ENCODE results near the gene TMEM196.
A peak's percentile ranks its signal among the peaks of the same experiment; 100 is the strongest.

The TMEM196 gene

DNA sequence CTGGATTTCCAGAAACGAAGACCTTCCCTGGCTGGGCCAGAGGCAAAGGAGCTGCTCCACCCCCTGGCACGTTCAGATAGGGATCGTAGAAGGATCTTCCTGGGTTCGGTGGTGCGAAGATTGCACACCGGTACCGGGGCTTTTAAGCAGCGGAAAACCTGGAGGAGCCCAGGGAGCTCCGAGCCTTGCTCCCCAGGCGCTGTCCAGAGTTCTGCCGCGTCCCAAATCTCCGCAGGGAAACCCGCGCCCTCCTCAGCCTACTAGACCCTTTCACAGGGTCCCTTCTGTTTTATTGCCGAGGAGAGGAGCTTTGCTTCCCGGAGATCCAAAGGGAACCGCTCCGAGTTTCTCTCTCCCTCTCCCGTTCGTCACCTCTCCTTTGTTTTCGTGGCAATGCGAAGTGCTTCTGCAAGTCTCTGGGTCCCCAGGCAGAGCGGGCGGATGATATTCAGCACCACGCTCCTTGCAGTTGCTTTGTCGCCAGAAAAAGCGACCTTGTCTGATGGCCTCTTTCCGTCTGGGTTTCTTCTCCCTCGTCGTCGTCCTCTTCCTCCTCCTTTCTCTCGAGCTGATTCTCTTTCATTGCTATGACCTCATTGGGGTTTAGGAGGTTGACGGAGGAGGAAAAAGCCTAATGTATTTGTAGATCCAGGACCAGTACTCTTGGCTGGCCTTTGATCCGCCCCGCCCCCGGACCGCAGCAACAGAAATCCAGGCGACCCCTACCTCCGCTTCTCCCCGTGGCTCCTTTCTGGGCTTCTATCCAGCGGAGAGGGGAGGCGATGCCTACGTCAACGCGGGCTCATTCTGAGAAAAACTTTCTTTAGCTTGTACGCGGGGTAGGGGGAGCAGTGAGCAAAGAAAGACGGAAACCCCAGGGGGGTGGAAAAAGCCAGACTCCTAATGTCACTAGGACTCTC lies at the start of gene TMEM196:
TMEM196 (minus strand) TSS at position 777 of the 920 bp plus-strand sequence. CDS start 921 bp downstream, outside the sequence.
- no peak for DNase-seq (ENCODE audit: low read depth)

DNA sequence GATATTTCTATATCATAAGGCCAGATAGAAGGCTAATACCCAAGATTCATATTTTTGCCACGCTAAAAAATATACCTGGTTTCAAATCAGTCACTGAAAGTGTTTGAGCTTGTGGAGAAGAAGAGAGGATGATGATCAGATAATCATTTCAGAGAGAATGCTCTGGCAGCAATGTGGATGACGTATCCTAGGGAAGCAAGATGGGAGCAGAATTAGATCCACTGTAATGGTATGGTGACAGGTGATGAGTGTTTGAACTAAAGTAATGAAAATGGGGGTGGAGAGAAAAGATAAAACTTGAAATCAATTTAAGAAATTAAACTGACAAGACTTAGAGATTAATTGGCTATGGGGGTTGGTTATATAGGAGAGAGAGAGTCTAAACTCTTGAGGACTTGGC lies 42.7 kb upstream of the TMEM196 start:
- no peak for DNase-seq (ENCODE audit: low read depth)

DNA sequence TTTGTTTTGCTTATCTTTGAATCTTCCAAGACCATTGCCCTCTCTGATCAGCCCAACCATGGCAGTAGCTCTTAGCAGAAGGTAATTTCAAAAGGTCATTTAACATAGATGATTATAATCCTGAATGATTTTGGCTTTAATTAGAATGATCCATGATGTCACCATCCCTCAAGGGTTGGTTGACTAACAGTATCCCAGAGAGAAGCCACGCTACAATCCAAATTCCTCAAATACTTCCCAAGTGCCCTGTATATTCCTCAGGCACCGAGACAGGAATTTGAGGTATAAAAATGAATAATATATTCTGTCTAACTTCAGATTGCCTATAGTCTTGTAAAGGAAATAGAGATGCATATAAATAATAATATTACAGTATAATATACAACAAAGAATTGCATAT lies 42.1 kb upstream of the TMEM196 start:
- DNase-seq (ENCODE audit: low read depth) = no peak

DNA sequence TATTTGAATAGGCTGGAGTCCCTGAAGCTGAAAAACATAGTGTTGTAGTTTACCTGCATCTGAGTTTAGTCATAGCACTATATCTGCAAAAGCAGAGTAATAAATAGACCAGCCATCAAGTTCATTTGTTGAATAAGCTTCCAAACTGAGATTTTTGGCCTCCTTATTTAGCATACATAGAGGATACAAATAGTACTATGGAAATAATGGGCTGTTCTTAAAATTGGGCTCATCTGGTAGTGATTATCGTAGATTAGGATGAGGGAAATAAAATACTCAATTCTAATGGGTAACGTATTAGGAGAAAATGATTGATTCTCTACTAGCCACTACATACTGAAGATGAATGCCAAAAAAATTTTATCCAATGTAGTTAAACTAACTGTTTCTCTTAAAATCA lies 41.4 kb upstream of the TMEM196 start:
- DNase-seq (ENCODE audit: low read depth) = no peak

DNA sequence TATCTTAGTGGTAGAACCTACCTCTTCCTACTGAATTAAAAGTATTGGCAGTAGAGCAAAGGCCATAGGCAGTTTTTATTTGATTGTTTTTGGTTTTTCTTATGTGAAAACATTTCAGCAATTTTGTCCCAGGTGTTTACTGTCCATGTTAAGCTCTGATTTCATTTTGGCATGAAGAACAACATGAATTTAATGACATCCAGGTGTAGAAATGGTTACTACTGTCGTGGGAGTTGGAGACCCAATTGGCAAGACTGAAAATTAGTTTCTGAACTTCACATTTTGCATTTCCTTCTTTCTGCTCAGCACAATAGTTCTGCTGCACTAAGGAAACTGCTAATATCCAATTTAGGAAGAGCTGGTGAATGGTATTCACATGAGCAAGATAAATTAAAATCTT lies 38.0 kb upstream of the TMEM196 start:
- no peak for DNase-seq (ENCODE audit: low read depth)

DNA sequence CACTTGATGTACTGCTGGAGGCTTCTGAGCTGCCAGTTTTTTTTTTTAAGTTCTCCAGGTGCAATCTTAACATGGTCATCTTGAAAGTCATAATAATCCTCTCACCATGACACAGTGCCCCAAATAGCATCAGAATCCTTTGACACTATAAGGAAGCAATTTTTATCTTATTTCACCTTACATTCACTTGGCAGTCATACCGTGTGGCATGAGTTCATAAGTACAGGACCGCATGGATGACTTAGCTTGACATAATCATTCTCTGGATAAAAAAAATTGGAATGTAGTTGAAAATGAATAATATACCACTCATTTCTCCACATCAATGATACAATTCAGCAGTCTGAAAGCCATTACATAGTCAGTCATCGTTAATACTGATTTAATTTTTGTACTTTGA lies 25.6 kb upstream of the TMEM196 start:
- DNase-seq (ENCODE audit: low read depth) = no peak

DNA sequence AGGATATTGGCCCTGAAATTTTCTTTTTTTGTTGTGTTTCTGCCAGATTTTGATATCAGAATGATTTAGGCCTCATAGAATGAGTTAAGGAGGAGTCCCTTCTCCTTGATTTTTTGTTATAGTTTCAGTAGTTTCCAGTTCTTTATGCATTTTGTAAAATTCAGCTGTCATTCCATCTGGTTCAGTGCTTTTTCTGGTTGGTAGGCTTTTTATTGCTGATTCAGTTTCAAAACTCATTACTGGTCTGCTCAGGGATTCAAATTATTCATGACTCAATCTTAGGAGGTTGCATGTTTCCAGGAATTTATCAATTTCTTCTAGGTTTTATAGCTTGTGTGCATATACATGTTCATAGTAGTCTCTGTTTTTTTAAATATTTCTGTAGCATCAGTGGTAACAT lies 10.1 kb upstream of the TMEM196 start:
- no peak for DNase-seq (ENCODE audit: low read depth)

DNA sequence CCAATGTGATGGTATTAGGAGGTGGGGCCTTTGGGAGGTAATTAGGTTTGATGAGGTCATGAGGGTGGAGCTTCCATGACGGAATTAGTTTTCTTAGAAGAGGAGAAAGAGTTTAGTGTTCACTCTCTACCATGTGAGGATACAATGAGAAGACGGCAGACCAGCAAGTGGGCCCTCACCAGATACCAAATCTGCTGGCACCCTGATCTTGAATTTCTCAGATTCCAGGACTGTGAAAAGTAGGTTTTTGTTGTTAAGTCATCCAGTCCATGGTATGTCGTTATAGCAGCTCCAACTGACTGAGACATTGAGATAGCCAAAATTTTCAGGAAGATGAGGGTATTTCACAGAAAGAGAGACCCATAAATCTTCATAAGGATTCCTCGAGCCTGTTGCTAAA lies 3.6 kb upstream of the TMEM196 start:
- DNase-seq (ENCODE audit: low read depth) = no peak

DNA sequence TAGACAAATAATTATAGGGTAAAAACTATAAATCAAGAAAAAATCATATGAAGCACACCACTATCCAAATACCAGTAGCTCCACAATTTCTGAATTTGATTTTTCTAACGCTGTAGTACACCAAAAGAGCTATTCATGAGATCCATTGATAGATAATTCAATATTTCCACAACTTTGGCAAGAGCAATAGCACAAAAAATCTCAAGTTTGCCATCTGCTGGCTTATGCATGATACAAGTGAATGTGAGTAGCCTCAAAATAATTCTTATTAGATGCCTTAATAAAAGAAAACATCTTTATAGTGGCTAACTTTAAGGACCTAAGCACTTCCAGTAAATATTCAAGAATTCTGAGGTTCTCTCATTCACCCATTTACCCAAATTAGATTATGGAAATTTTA lies 2.2 kb upstream of the TMEM196 start:
- no peak for DNase-seq (ENCODE audit: low read depth)

DNA sequence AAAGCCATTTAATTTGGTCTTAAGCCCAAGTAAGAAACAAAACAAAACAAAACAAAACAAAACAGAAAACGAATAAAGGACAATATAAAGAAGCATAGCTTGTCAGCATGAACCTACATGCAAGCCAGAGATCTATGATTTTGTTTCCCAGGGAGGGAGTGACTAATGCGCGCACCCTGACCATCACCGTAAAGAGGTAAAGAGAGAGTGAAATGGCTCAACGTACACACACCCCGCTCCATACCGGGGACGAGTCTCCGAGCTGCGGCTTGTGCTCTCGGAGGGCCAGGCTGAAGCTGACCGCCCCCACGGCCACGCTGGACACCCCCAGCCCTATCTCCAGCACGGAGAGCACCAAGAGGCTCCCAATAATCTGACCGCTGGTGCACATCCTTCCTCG lies 1.1 kb downstream of the TMEM196 start:
- DNase-seq (ENCODE audit: low read depth) = no peak

DNA sequence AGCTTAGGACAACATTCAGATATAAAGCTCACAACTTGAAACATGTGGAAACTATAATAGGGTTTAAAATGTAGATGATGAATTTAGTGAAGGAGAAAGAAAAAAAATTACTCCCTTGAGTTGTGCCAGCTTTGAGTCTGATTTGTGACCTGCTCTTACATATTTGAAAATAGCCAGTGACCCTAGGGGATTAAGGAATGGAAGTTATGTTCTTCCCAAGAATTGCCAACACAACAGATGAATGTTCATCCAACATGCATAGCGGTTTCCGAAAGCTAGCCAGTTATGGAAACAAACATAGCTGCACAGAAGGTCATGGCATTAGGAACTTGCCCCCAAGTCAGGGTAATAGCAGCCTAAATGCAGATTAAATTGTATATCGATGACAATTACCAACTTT lies 10.8 kb downstream of the TMEM196 start:
- DNase-seq (ENCODE audit: low read depth) = no peak

DNA sequence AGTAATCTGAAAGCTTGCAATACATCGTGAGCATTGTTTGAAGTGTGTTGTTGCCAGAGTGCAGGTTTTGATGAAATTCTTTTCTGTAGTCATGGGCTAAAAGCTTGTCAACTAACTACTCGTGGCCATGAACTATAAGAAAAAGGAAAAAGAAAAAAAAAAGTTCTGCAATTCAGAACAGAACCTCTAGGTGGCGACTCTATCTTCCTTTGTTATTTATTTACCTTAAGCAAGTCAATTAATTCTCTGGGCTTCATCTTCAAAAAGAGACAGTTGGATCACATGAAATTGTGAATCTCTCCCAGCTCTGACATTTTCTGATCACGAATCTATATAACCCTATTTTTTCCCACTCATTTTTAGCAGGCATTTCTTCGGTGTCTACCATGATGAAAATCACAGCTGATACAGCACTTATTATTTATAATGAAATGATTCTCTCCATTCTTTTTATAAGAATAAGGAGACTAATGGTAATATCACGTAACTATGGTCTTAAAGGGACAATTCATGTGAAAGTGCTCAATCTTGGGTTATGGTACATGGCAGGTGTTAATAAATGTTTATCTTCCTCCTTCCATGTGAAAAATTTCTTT lies 18.8 kb downstream of the TMEM196 start:
- no peak for DNase-seq (ENCODE audit: low read depth)

DNA sequence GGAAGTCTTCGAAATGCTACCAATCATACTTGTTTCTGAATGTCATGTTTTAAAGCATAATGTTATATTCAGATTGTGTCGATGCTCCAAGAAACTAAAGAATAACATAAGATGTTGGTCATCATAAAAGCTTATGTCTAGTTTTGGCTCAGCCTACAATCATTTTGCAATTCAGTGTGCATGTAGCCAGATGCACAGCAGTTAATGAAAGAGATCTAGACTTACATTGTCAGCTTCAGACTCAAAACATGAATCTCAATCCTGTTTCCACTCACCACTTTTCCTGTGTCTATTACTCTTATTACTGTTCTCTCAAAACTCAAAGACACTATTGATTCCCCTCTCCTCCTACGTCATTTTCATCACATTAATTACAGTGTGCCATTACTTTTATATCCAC lies 21.4 kb downstream of the TMEM196 start:
- no peak for DNase-seq (ENCODE audit: low read depth)

DNA sequence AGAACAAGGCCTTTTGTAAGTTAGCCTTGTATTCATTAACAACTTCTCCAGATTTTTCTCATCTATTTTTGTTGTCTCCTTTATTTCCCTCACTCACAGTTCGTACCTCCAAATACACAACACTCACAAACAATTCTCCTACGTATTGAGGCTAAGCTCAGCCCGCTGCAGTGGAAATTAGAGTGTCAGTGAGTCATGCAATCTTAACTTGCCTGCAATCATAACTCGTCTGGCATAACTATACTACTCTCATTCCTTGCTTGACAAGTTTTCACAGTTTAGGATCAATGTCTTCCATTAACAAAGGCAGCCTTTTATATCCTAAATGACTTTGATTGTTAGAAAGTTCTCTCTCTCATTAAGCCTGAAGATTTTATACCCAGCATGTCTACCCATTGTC lies 23.8 kb downstream of the TMEM196 start:
- DNase-seq (ENCODE audit: low read depth) = no peak

DNA sequence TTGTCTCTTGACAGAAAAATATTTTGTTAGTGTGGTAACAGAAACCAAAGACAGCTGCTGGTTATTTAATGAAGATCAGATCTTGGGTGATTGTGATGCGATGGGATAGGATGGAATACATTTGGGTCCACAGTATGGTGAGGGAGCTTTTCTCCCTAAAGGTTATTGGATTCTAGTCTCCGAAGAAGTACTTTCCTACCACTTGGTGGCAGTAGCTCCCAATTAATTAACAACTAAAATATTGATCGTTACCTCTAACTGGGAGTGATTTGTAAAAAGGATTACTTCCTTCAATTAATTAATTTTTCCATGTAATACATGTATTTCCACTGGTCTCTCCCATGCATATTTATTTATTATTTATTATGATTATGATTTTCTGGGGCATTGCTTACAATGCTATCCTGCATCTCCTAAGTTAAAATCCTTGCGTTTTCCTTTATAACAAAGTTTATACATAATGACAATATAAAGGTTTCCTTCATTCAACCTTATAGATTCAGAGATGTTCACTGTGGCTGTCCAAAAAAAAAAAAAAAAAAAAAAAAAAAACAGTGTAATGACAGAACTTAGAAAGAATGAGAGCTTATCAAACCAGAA lies 25.6 kb downstream of the TMEM196 start:
- DNase-seq (ENCODE audit: low read depth) = no peak

DNA sequence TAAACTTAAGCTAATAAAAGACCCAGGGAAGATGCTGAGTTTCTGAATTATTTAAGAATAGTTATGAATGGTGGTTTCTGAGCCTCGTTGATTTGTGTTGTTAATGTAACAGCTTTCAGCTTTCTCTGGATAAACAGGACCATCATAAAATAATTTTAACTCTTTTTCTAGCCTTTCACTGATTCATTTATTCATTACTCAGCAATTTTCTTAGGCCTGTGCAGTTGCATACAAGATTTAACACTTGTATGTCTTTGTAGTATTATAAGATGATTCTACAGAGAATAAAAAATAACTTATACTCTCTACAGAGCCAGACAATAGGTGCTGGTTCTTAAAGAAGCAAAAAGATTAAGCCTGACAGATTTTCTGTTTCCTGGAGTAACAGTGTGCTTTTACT lies 29.3 kb downstream of the TMEM196 start:
- no peak for DNase-seq (ENCODE audit: low read depth)

DNA sequence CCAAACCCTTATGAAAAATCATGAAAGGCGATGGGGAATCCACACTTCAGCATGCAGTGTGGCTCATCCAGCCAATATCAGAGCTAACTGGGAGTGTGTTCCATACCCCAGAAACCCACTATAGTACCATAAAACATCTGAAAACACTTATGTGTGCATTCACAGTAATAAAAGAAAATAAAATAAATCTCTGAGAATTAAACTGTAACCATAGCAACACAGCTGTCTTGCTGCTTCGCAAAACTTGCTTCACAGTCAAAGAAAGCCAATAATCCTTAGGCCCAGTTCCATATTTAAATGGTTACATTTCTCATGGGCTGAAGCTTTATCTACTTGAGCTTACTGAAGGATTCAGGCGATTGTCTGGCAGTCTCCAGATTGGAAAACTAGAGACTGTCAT lies 44.7 kb downstream of the TMEM196 start:
- no peak for DNase-seq (ENCODE audit: low read depth)

DNA sequence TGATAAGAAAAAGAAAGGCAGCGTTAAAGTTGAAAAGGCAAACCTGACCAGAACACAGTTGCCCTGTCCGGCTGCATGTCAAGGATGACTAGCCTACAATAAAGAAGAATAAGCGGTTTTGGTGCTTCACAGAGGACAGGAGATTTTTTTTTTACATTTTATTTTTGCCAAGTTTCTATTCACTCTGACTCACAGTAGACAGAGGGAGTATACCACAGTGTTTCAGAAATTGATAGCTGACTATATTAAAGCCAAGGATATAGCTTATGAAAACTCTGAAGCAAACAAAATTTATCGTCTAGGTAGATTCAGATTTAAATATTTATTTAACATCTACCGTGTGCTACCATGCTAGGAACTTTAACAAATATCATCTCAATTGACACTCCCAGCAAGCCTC lies 47.6 kb downstream of the TMEM196 start:
- DNase-seq (ENCODE audit: low read depth) = no peak

DNA sequence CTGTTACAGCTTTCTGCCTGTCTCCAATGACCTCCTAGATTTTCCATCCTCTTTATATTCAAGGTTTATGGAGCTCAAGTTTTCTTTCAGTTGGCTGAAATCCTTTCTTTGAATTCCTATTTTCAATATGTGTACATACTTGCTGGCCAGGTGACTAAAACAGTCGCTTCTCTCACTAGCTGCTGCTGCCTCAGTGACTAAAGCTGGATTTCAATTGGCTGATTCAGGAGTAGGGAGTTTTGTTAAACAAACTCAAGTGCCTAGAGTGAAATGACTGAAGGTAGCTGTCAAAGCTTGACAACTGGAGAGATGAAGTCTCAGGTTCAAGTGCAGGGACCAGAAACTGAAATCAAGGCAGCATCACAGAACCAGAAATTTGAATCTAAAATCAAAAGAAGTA lies 57.9 kb downstream of the TMEM196 start:
- no peak for DNase-seq (ENCODE audit: low read depth)

DNA sequence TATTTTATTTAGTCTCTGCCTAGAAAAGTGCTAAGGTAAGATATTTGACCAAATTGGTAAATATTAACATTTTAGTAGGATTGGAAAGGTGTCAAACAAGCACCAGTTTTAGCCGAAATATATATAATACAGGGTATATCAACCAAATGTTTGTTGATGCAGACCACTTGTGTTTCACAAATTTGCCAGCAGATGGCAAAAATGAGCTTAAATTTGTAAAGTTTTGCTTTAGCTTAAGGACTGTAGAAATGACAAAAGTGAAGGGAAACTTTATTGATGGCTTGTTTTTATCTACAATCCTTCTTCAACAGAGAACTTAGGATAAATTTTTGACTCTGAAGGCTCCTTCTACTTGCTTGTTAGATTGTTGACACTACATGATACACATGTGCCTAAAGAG lies 59.7 kb downstream of the TMEM196 start:
- no peak for DNase-seq (ENCODE audit: low read depth)

DNA sequence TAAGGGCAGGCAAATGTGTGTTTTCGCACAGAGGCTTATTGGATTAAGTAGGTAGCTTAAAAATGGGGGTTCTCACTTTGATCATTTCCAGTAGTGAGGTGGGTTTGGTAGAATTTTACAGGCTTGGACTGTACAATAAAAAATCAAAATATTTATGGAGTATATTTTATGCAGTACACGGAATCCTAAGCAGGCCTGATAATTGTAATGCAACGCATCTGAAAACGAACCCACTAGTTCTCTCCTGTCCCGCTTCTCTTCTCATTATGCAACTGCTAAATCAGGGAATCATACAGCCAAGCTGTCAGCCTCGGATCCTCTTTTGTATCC lies 64.2 kb downstream of the TMEM196 start:
- DNase-seq (ENCODE audit: low read depth) = no peak

DNA sequence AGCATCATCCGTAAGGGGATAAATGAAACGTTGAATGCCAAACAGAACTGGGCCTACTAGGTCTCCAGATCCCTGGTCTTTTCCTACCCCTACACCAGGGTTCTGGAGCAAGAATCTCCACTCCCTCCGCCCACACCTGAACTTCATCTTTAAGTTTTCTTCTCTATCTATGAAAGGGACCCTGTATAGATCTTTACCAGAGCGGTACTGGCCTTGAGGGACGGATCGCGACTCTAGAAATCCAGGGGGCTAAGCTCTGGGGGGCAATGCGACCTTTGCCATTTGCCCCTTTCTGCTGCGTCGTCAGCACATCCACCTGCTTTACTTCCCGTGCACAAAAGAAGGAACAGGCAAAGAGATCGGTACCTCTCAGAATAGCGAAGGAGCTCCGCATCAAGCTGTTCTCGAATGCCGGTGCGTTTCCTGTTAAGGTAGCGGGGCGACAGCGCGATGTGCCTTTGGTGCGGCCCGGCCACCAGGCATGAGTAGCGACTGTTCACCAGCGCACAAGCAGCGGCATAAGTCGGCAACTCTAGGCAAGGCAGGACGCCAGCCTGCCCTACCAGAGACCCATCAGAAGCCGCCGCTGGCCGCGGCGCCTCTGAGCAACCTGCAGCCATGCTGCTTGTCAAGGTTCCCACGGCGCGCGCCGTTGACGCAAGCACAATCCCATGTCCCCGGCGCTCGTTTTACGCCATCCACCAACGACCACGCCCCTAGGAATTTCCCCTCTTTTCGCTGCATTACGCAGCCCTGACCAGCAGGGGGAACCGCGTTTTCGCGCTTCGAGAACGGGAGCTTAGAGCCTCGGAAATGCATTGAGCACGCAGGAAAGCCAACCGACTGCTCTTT lies 64.8 kb downstream of the TMEM196 start, which contains the start of gene POLR1F:
POLR1F (minus strand) TSS at position 641 of the 852 bp plus-strand sequence; CDS start at position 620, 21 bp downstream.
- peak; percentile 76 for DNase-seq (ENCODE audit: low read depth)
